Measurements from ENCODE around the gene ADRM1. TPM values are rescaled to one million over a fixed set of nuclear protein-coding genes. Genes with fewer than 3 reads are reported as not detected.

The ADRM1 gene
- total RNA-seq, 5 donors from 2014 or later (not counting 1 experiment from before 2014, with no cell fraction given), result 44.7 to 80.3 (median 72.9) TPM

GRCh38 chr20:62282877-62283503 lies 19.8 kb upstream of the ADRM1 start:
- WGBS (ENCODE audit: insufficient coverage), result 98% methylated on average over 15 of the region's 16 CpGs
- Histone ChIP-seq H3K4me3 (ENCODE audit: control insufficient read depth in 1 of 2, extremely low read depth in 1 of 2, low read length in 1 of 2) (no peak overlapping the region), H3K36me3 (ENCODE audit: control insufficient read depth in 2 of 2, extremely low read depth in 1 of 2, insufficient read depth in 1 of 2, low read length in 1 of 2) (peaks cover 38 to 79% of the 10 kb centered on the region in 2 donors), H3K4me1 (ENCODE audit: control insufficient read depth in 1 of 2, extremely low read depth in 1 of 2, insufficient read depth in 2 of 2, low read length in 2 of 2) (no peaks in the 10 kb centered on the region), H3K27me3 (replicated peaks in 1 of 2; ENCODE audit: control insufficient read depth in 2 of 2, extremely low read depth in 1 of 2, insufficient read depth in 2 of 2, low read length in 1 of 2) (no peaks in the 10 kb centered on the region), H3K9me3 (no peaks in the 10 kb centered on the region), H3K27ac (ENCODE audit: low read length) (no peak overlapping the region)
- H3K4me3 Mint-ChIP-seq, result no peak overlapping the region
- CTCF ChIA-PET, result no interaction called here
- POLR2A ChIA-PET, result no interaction called here
- no peak for DNase-seq
- peaks cover 50% of the 10 kb centered on the region for H3K36me3 Mint-ChIP-seq
- H3K27ac Mint-ChIP-seq, result no peak overlapping the region
- no peaks in the 10 kb centered on the region for H3K27me3 Mint-ChIP-seq
- H3K9me3 Mint-ChIP-seq, result no peaks in the 10 kb centered on the region
- peaks cover 0 to 1% (median 0%) of the 10 kb centered on the region in 3 donors for H3K4me1 Mint-ChIP-seq
- ATAC-seq (replicated peaks in 1 of 4), result no peak

DNA sequence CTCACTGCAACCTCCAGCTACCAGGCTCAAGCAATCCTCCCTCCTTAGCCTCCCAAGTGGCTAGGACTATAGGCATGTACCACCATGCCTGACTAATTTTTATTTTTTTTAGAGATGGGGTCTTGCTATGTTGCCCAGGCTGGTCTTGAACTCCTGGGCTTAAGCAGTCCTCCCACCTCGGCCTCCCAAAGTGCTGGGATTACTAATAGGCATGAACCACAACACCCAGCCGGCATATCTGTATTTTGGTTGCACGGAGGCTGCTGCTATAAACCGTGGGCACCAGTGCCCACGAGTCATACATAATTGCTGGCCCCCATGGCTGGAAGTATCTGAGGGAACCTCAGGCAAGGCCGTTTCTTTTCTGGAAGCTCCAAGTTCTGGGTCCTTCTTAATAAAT lies 18.3 kb upstream of the ADRM1 start:
- Mint-ChIP-seq H3K9me3 (no peaks in the 10 kb centered on the region), H3K27ac (no peak overlapping the region), H3K27me3 (no peaks in the 10 kb centered on the region), H3K4me1 (no peaks in the 10 kb centered on the region), H3K4me3 (no peak overlapping the region), H3K36me3 (peaks cover 46% of the 10 kb centered on the region)
- Histone ChIP-seq H3K4me1 (ENCODE audit: control insufficient read depth in 1 of 2, extremely low read depth in 1 of 2, insufficient read depth in 2 of 2, low read length in 2 of 2) (no peaks in the 10 kb centered on the region), H3K4me3 (ENCODE audit: control insufficient read depth in 1 of 2, extremely low read depth in 1 of 2, low read length in 1 of 2) (no peak overlapping the region), H3K27ac (ENCODE audit: low read length) (no peak overlapping the region), H3K36me3 (ENCODE audit: control insufficient read depth in 2 of 2, extremely low read depth in 1 of 2, insufficient read depth in 1 of 2, low read length in 1 of 2) (peaks cover 39 to 73% of the 10 kb centered on the region in 2 donors), H3K9me3 (no peaks in the 10 kb centered on the region), H3K27me3 (replicated peaks in 1 of 2; ENCODE audit: control insufficient read depth in 2 of 2, extremely low read depth in 1 of 2, insufficient read depth in 2 of 2, low read length in 1 of 2) (no peaks in the 10 kb centered on the region)
- DNase-seq (no peak), ATAC-seq (replicated peaks in 1 of 4) (no peak)
- 95% methylated on average over 5 of the region's 6 CpGs for WGBS (ENCODE audit: insufficient coverage)
- ChIA-PET CTCF (no interaction called here), POLR2A (no interaction called here)

GRCh38 chr20:62285151-62285550 lies 17.6 kb upstream of the ADRM1 start:
- Histone ChIP-seq H3K27ac (ENCODE audit: low read length) (no peak overlapping the region), H3K27me3 (replicated peaks in 1 of 2; ENCODE audit: control insufficient read depth in 2 of 2, extremely low read depth in 1 of 2, insufficient read depth in 2 of 2, low read length in 1 of 2) (no peaks in the 10 kb centered on the region), H3K36me3 (ENCODE audit: control insufficient read depth in 2 of 2, extremely low read depth in 1 of 2, insufficient read depth in 1 of 2, low read length in 1 of 2) (peaks cover 34 to 70% of the 10 kb centered on the region in 2 donors), H3K9me3 (no peaks in the 10 kb centered on the region), H3K4me3 (ENCODE audit: control insufficient read depth in 1 of 2, extremely low read depth in 1 of 2, low read length in 1 of 2) (no peak overlapping the region), H3K4me1 (ENCODE audit: control insufficient read depth in 1 of 2, extremely low read depth in 1 of 2, insufficient read depth in 2 of 2, low read length in 2 of 2) (no peaks in the 10 kb centered on the region)
- Mint-ChIP-seq H3K4me3 (no peak overlapping the region), H3K9me3 (no peaks in the 10 kb centered on the region), H3K27ac (no peak overlapping the region), H3K4me1 (no peaks in the 10 kb centered on the region), H3K27me3 (no peaks in the 10 kb centered on the region), H3K36me3 (peaks cover 43% of the 10 kb centered on the region)
- ATAC-seq (replicated peaks in 1 of 4) (no peak), DNase-seq (no peak)
- ChIA-PET CTCF (no interaction called here), POLR2A (no interaction called here)
- 98% methylated on average over 5 of the region's 6 CpGs for WGBS (ENCODE audit: insufficient coverage)

- no peaks in the 10 kb centered on the region for H3K4me1 Mint-ChIP-seq
- no peaks in the 10 kb centered on the region for H3K9me3 Mint-ChIP-seq
- 84% methylated on average over 21 of the region's 23 CpGs for WGBS (ENCODE audit: insufficient coverage)
- H3K36me3 ChIP-seq (ENCODE audit: control insufficient read depth in 2 of 2, extremely low read depth in 1 of 2, insufficient read depth in 1 of 2, low read length in 1 of 2), result peaks cover 30 to 65% of the 10 kb centered on the region in 2 donors
- no peak for ATAC-seq (replicated peaks in 1 of 4)
- H3K36me3 Mint-ChIP-seq, result peaks cover 41% of the 10 kb centered on the region
- ChIA-PET CTCF (no interaction called here), POLR2A (no interaction called here)
- no peaks in the 10 kb centered on the region for H3K9me3 ChIP-seq
- H3K27me3 ChIP-seq (replicated peaks in 1 of 2; ENCODE audit: control insufficient read depth in 2 of 2, extremely low read depth in 1 of 2, insufficient read depth in 2 of 2, low read length in 1 of 2), result no peaks in the 10 kb centered on the region
- no peaks in the 10 kb centered on the region for H3K4me1 ChIP-seq (ENCODE audit: control insufficient read depth in 1 of 2, extremely low read depth in 1 of 2, insufficient read depth in 2 of 2, low read length in 2 of 2)
- H3K4me3 ChIP-seq (ENCODE audit: control insufficient read depth in 1 of 2, extremely low read depth in 1 of 2, low read length in 1 of 2), result no peak overlapping the region
- DNase-seq, result no peak
- H3K27me3 Mint-ChIP-seq, result no peaks in the 10 kb centered on the region
- no peak overlapping the region for H3K27ac Mint-ChIP-seq
- H3K4me3 Mint-ChIP-seq, result no peak overlapping the region
- no peak overlapping the region for H3K27ac ChIP-seq (ENCODE audit: low read length)
These were observed 17.1 kb upstream of the ADRM1 start for GRCh38 chr20:62285722-62286121.

DNA sequence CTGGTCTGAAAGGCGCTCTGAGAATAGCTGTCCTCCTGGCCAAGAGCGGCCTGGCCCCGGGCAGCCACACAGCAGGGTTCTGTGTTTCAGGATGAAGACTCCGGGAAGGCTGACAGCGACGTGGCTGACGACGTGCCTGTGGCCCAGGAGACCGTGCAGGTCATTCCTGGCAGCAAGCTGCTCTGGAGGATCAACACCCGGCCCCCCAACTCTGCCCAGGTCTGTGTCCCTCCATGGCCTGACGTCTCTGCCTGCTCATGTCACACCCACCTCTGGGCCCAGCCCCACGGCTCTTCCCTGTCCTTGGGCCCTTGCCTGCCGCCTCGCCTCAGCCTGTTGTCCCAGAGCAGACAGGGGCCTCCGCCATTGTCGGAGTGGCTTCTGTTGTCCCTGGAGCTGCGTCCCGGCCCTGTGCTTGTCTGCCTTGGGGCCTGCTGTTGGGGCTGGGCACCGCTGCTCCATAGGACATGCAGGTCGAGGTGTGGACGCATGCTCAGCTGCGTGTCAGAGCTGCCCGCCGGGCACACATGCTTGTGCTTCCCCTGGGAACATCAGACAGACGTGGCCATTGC lies 16.2 kb upstream of the ADRM1 start:
- no peaks in the 10 kb centered on the region for H3K9me3 ChIP-seq
- peaks cover 32 to 63% of the 10 kb centered on the region in 2 donors for H3K36me3 ChIP-seq (ENCODE audit: control insufficient read depth in 2 of 2, extremely low read depth in 1 of 2, insufficient read depth in 1 of 2, low read length in 1 of 2)
- H3K36me3 Mint-ChIP-seq, result peaks cover 41% of the 10 kb centered on the region

GRCh38 chr20:62287129-62287528 lies 15.7 kb upstream of the ADRM1 start:
- Mint-ChIP-seq H3K27me3 (no peaks in the 10 kb centered on the region), H3K27ac (no peak overlapping the region), H3K4me3 (no peak overlapping the region), H3K9me3 (no peaks in the 10 kb centered on the region), H3K4me1 (peaks cover 0 to 6% (median 4%) of the 10 kb centered on the region in 3 donors), H3K36me3 (peaks cover 38% of the 10 kb centered on the region)
- ATAC-seq (replicated peaks in 1 of 4) (no peak), DNase-seq (no peak)
- Histone ChIP-seq H3K9me3 (no peaks in the 10 kb centered on the region), H3K27me3 (replicated peaks in 1 of 2; ENCODE audit: control insufficient read depth in 2 of 2, extremely low read depth in 1 of 2, insufficient read depth in 2 of 2, low read length in 1 of 2) (no peaks in the 10 kb centered on the region), H3K27ac (ENCODE audit: low read length) (no peak overlapping the region), H3K4me1 (ENCODE audit: control insufficient read depth in 1 of 2, extremely low read depth in 1 of 2, insufficient read depth in 2 of 2, low read length in 2 of 2) (peaks cover 0 to 11% of the 10 kb centered on the region in 2 experiments), H3K36me3 (ENCODE audit: control insufficient read depth in 2 of 2, extremely low read depth in 1 of 2, insufficient read depth in 1 of 2, low read length in 1 of 2) (peaks cover 33 to 61% of the 10 kb centered on the region in 2 donors), H3K4me3 (ENCODE audit: control insufficient read depth in 1 of 2, extremely low read depth in 1 of 2, low read length in 1 of 2) (no peak overlapping the region)
- 95% methylated on average over 2 of the region's 6 CpGs for WGBS (ENCODE audit: insufficient coverage)
- CTCF ChIA-PET, result no interaction called here
- POLR2A ChIA-PET, result no interaction called here

More for the DNA sequence above, 16.2 kb upstream of the ADRM1 start:
- Histone ChIP-seq H3K4me3 (ENCODE audit: control insufficient read depth in 1 of 2, extremely low read depth in 1 of 2, low read length in 1 of 2) (no peak overlapping the region), H3K27me3 (replicated peaks in 1 of 2; ENCODE audit: control insufficient read depth in 2 of 2, extremely low read depth in 1 of 2, insufficient read depth in 2 of 2, low read length in 1 of 2) (no peaks in the 10 kb centered on the region), H3K27ac (ENCODE audit: low read length) (no peak overlapping the region), H3K4me1 (ENCODE audit: control insufficient read depth in 1 of 2, extremely low read depth in 1 of 2, insufficient read depth in 2 of 2, low read length in 2 of 2) (peaks cover 0 to 5% of the 10 kb centered on the region in 2 experiments)
- Mint-ChIP-seq H3K27me3 (no peaks in the 10 kb centered on the region), H3K27ac (no peak overlapping the region), H3K9me3 (no peaks in the 10 kb centered on the region), H3K4me1 (peaks cover 0 to 3% (median 3%) of the 10 kb centered on the region in 3 donors), H3K4me3 (no peak overlapping the region)
- POLR2A ChIA-PET, result no interaction called here
- WGBS (ENCODE audit: insufficient coverage), result 98% methylated on average over 25 of the region's 25 CpGs
- DNase-seq (no peak), ATAC-seq (replicated peaks in 1 of 4) (no peak)
- CTCF ChIA-PET, result no interaction called here

Data from T-cell (primary cell).